Naive thymus-derived CD8-positive, alpha-beta T cell (primary cell): Measurements from ENCODE around the gene CRYBG1. TPM values are rescaled to one million over a fixed set of nuclear protein-coding genes. Genes with fewer than 3 reads are reported as not detected.

ENCODE experiments used
- ATAC-seq, 2 donors: fragments of 150-1000 bp; cut with Tn5 transposase in 1 of 2; sonication (Bioruptor Pico), chemical (Tn5 transposase) in 1 of 2; 1 replicate in 1 of 2; 2 replicates in 1 of 2; pipeline ENCODE4 v1.10.0; 2021; ENCODE audit warnings: mild to moderate bottlenecking in 2 of 2, moderate library complexity in 2 of 2
- POLR2A ChIA-PET: fragments of 350-600 bp; sonication (Branson Sonifier 250); formaldehyde crosslinking; loops from one replicate; lab custom pipeline; 2021; ENCODE audit warnings: antibody characterized with exemption; lab: Charles Lee
- DNase-seq, 10 donors: peaks; one replicate each; pipeline versions ENCODE4 v3.0.0 to v3.0.0-alpha.2; 2020 to 2022
- H3K27ac Mint-ChIP-seq, 10 donors: one replicate each; pipeline ENCODE4 v1.8.0; 2020 to 2022; ENCODE audit warnings: mild to moderate bottlenecking in 10 of 10, mixed read lengths in 10 of 10, moderate library complexity in 4 of 10, inconsistent platforms in 1 of 10
- H3K27me3 Mint-ChIP-seq, 5 donors: one replicate each; pipeline ENCODE4 v1.8.0; 2021 to 2022; ENCODE audit warnings: mixed read lengths in 5 of 5
- H3K36me3 Mint-ChIP-seq, 3 donors: one replicate each; pipeline ENCODE4 v1.8.0; 2020 to 2022; ENCODE audit warnings: mixed read lengths in 3 of 3, mild to moderate bottlenecking in 2 of 3, inconsistent platforms in 1 of 3
- H3K4me1 Mint-ChIP-seq, 4 donors: one replicate each; pipeline ENCODE4 v1.8.0; 2021 to 2022; ENCODE audit warnings: mixed read lengths in 4 of 4
- H3K4me3 Mint-ChIP-seq, 10 donors: one replicate each; pipeline ENCODE4 v1.8.0; 2020 to 2022; ENCODE audit warnings: mild to moderate bottlenecking in 10 of 10, mixed read lengths in 10 of 10, moderate library complexity in 6 of 10, inconsistent platforms in 1 of 10
- H3K9me3 Mint-ChIP-seq, 9 donors: one replicate each; pipeline ENCODE4 v1.8.0; 2020 to 2022; ENCODE audit warnings: mixed read lengths in 9 of 9, mild to moderate bottlenecking in 3 of 9, inconsistent platforms in 1 of 9, moderate library complexity in 1 of 9
- polyA plus RNA-seq, 3 donors: library from polyadenylated mRNA; unstranded; fragments of 300-500 nt; fragmentation: Illumina TruSeq; gene quantifications; one replicate each; pipeline ENCODE4 v1.2.3, GENCODE V29; 2021
- total RNA-seq, 8 experiments: library from RNA in 2 of 8; stranded (reverse) in 2 of 8; gene quantifications; one replicate each; pipeline ENCODE4 v1.2.3 and lab custom pipeline; 2021 to 2026

The CRYBG1 gene
- total and polyA plus RNA-seq, 5 experiments from 2014 or later, result 10.1 to 28.2 (median 19.4) TPM

GRCh38 chr6:106476331-106477105 is 116.0 kb downstream of the CRYBG1 start:
- Mint-ChIP-seq H3K4me3 (no peak overlapping the region), H3K27me3 (peaks cover 0 to 2% (median 0%) of the 10 kb centered on the region in 5 donors), H3K9me3 (no peaks in the 10 kb centered on the region), H3K27ac (peak overlapping the region in 1 of 10 donors; percentile 46), H3K4me1 (peaks cover 6 to 16% (median 10%) of the 10 kb centered on the region in 4 donors), H3K36me3 (no peaks in the 10 kb centered on the region)
- no peak for ATAC-seq
- DNase-seq, result no peak
- POLR2A ChIA-PET, result interaction anchor here (0.6 kb wide), 1 partner anchor 13 kb away, joined by 8 read pairs; no protein-coding TSS in a partner anchor

DNA sequence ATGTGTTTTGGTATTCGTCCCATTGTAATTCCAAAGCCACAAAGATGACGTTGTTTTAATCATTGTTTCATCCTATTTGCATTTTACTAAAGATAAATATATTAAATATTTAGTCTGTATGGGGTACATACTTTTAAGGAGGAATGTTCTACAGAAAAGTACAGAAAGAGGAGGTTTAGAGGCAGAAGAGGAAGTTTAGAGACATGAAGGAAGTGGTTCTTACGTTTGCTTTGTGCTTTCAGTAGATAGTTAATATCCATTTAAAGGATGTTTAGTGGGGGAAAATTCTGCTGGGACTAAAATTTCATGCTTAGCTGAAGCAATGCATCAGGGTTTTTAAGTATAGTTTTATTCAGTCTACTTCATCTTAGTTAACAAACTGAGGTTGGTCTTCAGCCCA is 116.6 kb downstream of the CRYBG1 start:
- POLR2A ChIA-PET, result interaction anchor here (0.6 kb wide), 2 partner anchors 12 to 975 kb away, joined by 3 to 8 read pairs; no protein-coding TSS in a partner anchor
- no peaks in the 10 kb centered on the region for H3K9me3 Mint-ChIP-seq
- H3K4me1 Mint-ChIP-seq, result peaks cover 6 to 16% (median 10%) of the 10 kb centered on the region in 4 donors
- H3K27ac Mint-ChIP-seq, result peak overlapping the region in 1 of 10 donors; percentile 47
- peak overlapping the region in 1 of 10 donors; percentile 9 for H3K4me3 Mint-ChIP-seq
- ATAC-seq (no peak), DNase-seq (peak in 1 of 10 donors; percentile 2)
- peaks cover 0 to 2% (median 0%) of the 10 kb centered on the region in 5 donors for H3K27me3 Mint-ChIP-seq
- H3K36me3 Mint-ChIP-seq, result no peaks in the 10 kb centered on the region

- Mint-ChIP-seq H3K9me3 (no peaks in the 10 kb centered on the region), H3K36me3 (no peaks in the 10 kb centered on the region), H3K27me3 (peaks cover 0 to 2% (median 0%) of the 10 kb centered on the region in 5 donors), H3K27ac (peak overlapping the region in 1 of 10 donors; percentile 47), H3K4me1 (peaks cover 6 to 16% (median 10%) of the 10 kb centered on the region in 4 donors), H3K4me3 (peak overlapping the region in 1 of 10 donors; percentile 23)
- DNase-seq, result peak in 2 of 10 donors; percentile 35 to 41
- POLR2A ChIA-PET, result interaction anchor here (0.6 kb wide), 1 partner anchor 974 kb away, joined by 3 read pairs; no protein-coding TSS in a partner anchor
- ATAC-seq, result peak in 1 of 2 donors; percentile 53
These were observed 117.3 kb downstream of the CRYBG1 start for GRCh38 chr6:106477790-106478189.

DNA sequence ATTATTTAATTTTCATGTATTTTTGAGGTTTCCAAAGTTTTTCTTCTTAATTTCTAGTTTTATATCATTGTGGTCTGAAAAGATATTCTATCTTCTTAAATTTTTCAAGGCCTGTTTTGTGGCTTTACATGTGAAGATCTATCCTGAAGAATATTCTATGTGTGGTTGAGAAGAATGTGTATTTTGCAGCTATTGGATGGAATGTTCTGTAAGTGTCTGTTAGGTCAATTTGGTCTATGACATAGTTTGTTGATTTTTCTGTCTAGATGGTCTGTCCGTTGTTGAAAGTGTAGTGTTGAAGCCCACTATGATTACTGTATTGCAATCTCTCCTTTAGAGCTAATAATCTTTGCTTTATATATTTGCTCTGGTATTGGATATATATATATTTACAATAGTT is 125.7 kb downstream of the CRYBG1 start:
- H3K27me3 Mint-ChIP-seq, result peaks cover 0 to 2% (median 0%) of the 10 kb centered on the region in 5 donors
- H3K4me3 Mint-ChIP-seq, result no peak overlapping the region
- no peak for ATAC-seq
- H3K36me3 Mint-ChIP-seq, result no peaks in the 10 kb centered on the region
- no peak overlapping the region for H3K27ac Mint-ChIP-seq
- DNase-seq, result no peak
- peaks cover 0 to 2% (median 0%) of the 10 kb centered on the region in 4 donors for H3K4me1 Mint-ChIP-seq
- POLR2A ChIA-PET, result no interaction called here
- peaks cover 0 to 4% (median 0%) of the 10 kb centered on the region in 9 donors for H3K9me3 Mint-ChIP-seq

- Mint-ChIP-seq H3K9me3 (peaks cover 0 to 4% (median 0%) of the 10 kb centered on the region in 9 donors), H3K27ac (peak overlapping the region in 2 of 10 donors; percentile 23 to 63), H3K4me1 (peaks cover 0 to 2% (median 0%) of the 10 kb centered on the region in 4 donors), H3K36me3 (no peaks in the 10 kb centered on the region), H3K27me3 (peaks cover 0 to 12% (median 4%) of the 10 kb centered on the region in 5 donors), H3K4me3 (no peak overlapping the region)
- ATAC-seq (no peak), DNase-seq (no peak)
- POLR2A ChIA-PET, result interaction anchor here (0.7 kb wide), 1 partner anchor 12 kb away, joined by 8 read pairs; no protein-coding TSS in a partner anchor
These were observed 128.2 kb downstream of the CRYBG1 start for GRCh38 chr6:106488494-106489370.

GRCh38 chr6:106490030-106490429 is 129.5 kb downstream of the CRYBG1 start:
- ATAC-seq, result no peak
- no peaks in the 10 kb centered on the region for H3K36me3 Mint-ChIP-seq
- peaks cover 0 to 12% (median 4%) of the 10 kb centered on the region in 5 donors for H3K27me3 Mint-ChIP-seq
- H3K4me1 Mint-ChIP-seq, result peaks cover 0 to 5% (median 2%) of the 10 kb centered on the region in 4 donors
- peaks cover 0 to 4% (median 0%) of the 10 kb centered on the region in 9 donors for H3K9me3 Mint-ChIP-seq
- no peak overlapping the region for H3K27ac Mint-ChIP-seq
- H3K4me3 Mint-ChIP-seq, result no peak overlapping the region
- POLR2A ChIA-PET, result no interaction called here
- DNase-seq, result no peak

GRCh38 chr6:106490436-106490835 is 129.9 kb downstream of the CRYBG1 start:
- ATAC-seq, result no peak
- H3K4me1 Mint-ChIP-seq, result peaks cover 0 to 9% (median 3%) of the 10 kb centered on the region in 4 donors
- DNase-seq, result no peak
- POLR2A ChIA-PET, result no interaction called here
- peaks cover 0 to 12% (median 4%) of the 10 kb centered on the region in 5 donors for H3K27me3 Mint-ChIP-seq
- H3K9me3 Mint-ChIP-seq, result peaks cover 0 to 4% (median 0%) of the 10 kb centered on the region in 9 donors
- H3K4me3 Mint-ChIP-seq, result no peak overlapping the region
- H3K36me3 Mint-ChIP-seq, result no peaks in the 10 kb centered on the region
- no peak overlapping the region for H3K27ac Mint-ChIP-seq

GRCh38 chr6:106490974-106491373 is 130.5 kb downstream of the CRYBG1 start:
- POLR2A ChIA-PET, result no interaction called here
- Mint-ChIP-seq H3K4me3 (no peak overlapping the region), H3K36me3 (no peaks in the 10 kb centered on the region), H3K4me1 (peaks cover 0 to 8% (median 3%) of the 10 kb centered on the region in 4 donors), H3K27ac (no peak overlapping the region), H3K9me3 (peaks cover 0 to 4% (median 0%) of the 10 kb centered on the region in 9 donors), H3K27me3 (peaks cover 0 to 12% (median 4%) of the 10 kb centered on the region in 5 donors)
- ATAC-seq (no peak), DNase-seq (no peak)

GRCh38 chr6:106495014-106495413 is 134.5 kb downstream of the CRYBG1 start:
- H3K9me3 Mint-ChIP-seq, result no peaks in the 10 kb centered on the region
- no peak for DNase-seq

GRCh38 chr6:106496823-106497222 is 136.3 kb downstream of the CRYBG1 start:
- DNase-seq (no peak), ATAC-seq (no peak)
- Mint-ChIP-seq H3K27ac (no peak overlapping the region), H3K36me3 (no peaks in the 10 kb centered on the region), H3K4me1 (peaks cover 0 to 8% (median 3%) of the 10 kb centered on the region in 4 donors), H3K9me3 (no peaks in the 10 kb centered on the region), H3K4me3 (no peak overlapping the region), H3K27me3 (peaks cover 0 to 7% (median 5%) of the 10 kb centered on the region in 5 donors)
- POLR2A ChIA-PET, result no interaction called here

More at GRCh38 chr6:106495014-106495413, 134.5 kb downstream of the CRYBG1 start:
- Mint-ChIP-seq H3K4me1 (peaks cover 0 to 8% (median 3%) of the 10 kb centered on the region in 4 donors), H3K27me3 (peaks cover 0 to 12% (median 5%) of the 10 kb centered on the region in 5 donors), H3K36me3 (no peaks in the 10 kb centered on the region), H3K27ac (no peak overlapping the region), H3K4me3 (peak overlapping the region in 1 of 10 donors; percentile 36)
- ATAC-seq, result no peak
- POLR2A ChIA-PET, result no interaction called here

DNA sequence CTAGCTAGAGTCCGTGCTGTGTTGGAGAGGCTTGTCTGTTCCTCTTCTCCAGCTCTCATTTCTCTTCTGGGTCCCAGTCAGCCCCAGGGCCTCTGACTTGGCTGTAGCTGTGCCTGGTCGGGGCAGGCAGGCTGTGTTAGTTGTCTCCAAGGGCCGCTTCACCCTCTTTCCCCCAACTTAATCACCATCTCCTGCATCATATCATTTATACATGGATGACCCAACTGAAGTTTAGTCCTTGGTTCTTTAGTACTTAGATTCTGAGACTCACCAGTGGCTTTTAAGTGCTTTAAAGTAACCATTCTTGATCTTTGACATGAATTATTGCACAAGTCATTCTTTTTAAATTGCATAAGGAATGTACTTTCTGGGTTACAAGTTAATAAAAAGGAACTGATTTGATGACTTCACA is 141.4 kb downstream of the CRYBG1 start:
- H3K36me3 Mint-ChIP-seq, result no peaks in the 10 kb centered on the region
- H3K4me3 Mint-ChIP-seq, result no peak overlapping the region
- H3K9me3 Mint-ChIP-seq, result no peaks in the 10 kb centered on the region
- H3K27me3 Mint-ChIP-seq, result peaks cover 0 to 1% (median 0%) of the 10 kb centered on the region in 5 donors
- POLR2A ChIA-PET, result no interaction called here
- no peak for ATAC-seq
- H3K4me1 Mint-ChIP-seq, result no peaks in the 10 kb centered on the region
- DNase-seq, result no peak
- no peak overlapping the region for H3K27ac Mint-ChIP-seq

GRCh38 chr6:106502559-106502958 is 142.0 kb downstream of the CRYBG1 start:
- DNase-seq, result no peak
- ATAC-seq, result no peak

More at GRCh38 chr6:106502559-106502958, 142.0 kb downstream of the CRYBG1 start:
- no peak overlapping the region for H3K4me3 Mint-ChIP-seq
- H3K27ac Mint-ChIP-seq, result no peak overlapping the region
- no peaks in the 10 kb centered on the region for H3K4me1 Mint-ChIP-seq
- peaks cover 0 to 1% (median 0%) of the 10 kb centered on the region in 5 donors for H3K27me3 Mint-ChIP-seq
- H3K36me3 Mint-ChIP-seq, result no peaks in the 10 kb centered on the region
- H3K9me3 Mint-ChIP-seq, result no peaks in the 10 kb centered on the region
- POLR2A ChIA-PET, result interaction anchor here (0.7 kb wide), 1 partner anchor 19 kb away, joined by 3 read pairs; no protein-coding TSS in a partner anchor
